Psoas muscle (tissue), 8 donors: ENCODE data around the gene ZNF227. TPM values are rescaled to one million over a fixed set of nuclear protein-coding genes. Genes with fewer than 3 reads are reported as not detected.

Experiments
- ATAC-seq, 4 donors: fragments of 200-7000 bp; cut with Tn5 transposase; one replicate each; pipeline ENCODE4 v1.9.1; 2020; ENCODE audit warnings: moderate library complexity in 3 of 4, mild to moderate bottlenecking in 2 of 4
- DNase-seq, 2 donors: peaks; one replicate each; pipeline ENCODE4 v3.0.0-alpha.2; 2020
- H3K27ac ChIP-seq: fragments of 200-600 bp; one replicate; pipeline ENCODE4 v1.8.0; 2022
- H3K27me3 ChIP-seq, 3 donors: fragments of 200-600 bp in 1 of 3; one replicate each; pipeline versions ENCODE4 v1.6.1 to v1.8.0; 2013 to 2022; ENCODE audit warnings: low read length in 2 of 3, mild to moderate bottlenecking in 2 of 3, moderate library complexity in 1 of 3; ENCODE audit not compliant: insufficient read depth in 3 of 3
- H3K36me3 ChIP-seq, 2 donors: fragments of 200-600 bp in 1 of 2; one replicate each; pipeline versions ENCODE4 v1.6.1 to v1.8.0; 2013 to 2022; ENCODE audit warnings: low read depth in 1 of 2, mild to moderate bottlenecking in 1 of 2, moderate library complexity in 1 of 2; ENCODE audit not compliant: insufficient read depth in 1 of 2
- H3K4me1 ChIP-seq: fragments of 200-600 bp; one replicate; pipeline ENCODE4 v1.8.0; 2022
- H3K4me3 ChIP-seq: fragments of 200-600 bp; one replicate; pipeline ENCODE4 v1.8.0; 2022; ENCODE audit warnings: mild to moderate bottlenecking
- H3K9me3 ChIP-seq: fragments of 200-600 bp; one replicate; pipeline ENCODE4 v1.8.0; 2022
- WGBS, 3 donors: extraction: QIAGEN DNeasy Blood & Tissue Kit; methylation state at CpG; one replicate each; pipeline versions ENCODE4 v1.1.6 to v1.1.7; 2013; 5-methylcytosine and 5-hydroxymethylcytosine counted together
- intact Hi-C, 2 donors: fragments of 100-400 bp; cut with DNase I; formaldehyde crosslinking; loops; one replicate each; pipeline versions ENCODE4 v1.11.0 to v1.14.2; 2022
- polyA plus RNA-seq, 3 donors: library from polyadenylated mRNA; stranded (reverse); fragments of 200-250 nt; gene quantifications; one replicate each; pipeline ENCODE4 v1.2.3, GENCODE V29; 2013
- total RNA-seq, 4 donors: library from RNA; stranded (reverse); fragmentation: NEBNext Ultra II Directional in 2 of 4; extraction: Animal tissue kit (Norgen Biotek cat#: 25700) in 2 of 4; gene quantifications; one replicate each; pipeline versions ENCODE4 v1.2.1 to v1.2.4, GENCODE V29; 2021 to 2023
- TF ChIP-seq, protein P1 (sequence below): fragments of 200-600 bp; IDR thresholded peaks from one replicate; pipeline ENCODE4 v1.8.0; 2022; ENCODE audit warnings: antibody characterized with exemption
- donor health status: healthy with polysubstance abuse.
- donor health status: DM: no; HTN: no; CAD: no; lungs with moderate emphysema.
- donor health status: Bipolar disorder and iron deficiency.
- donor health status: healthy.
- donor health status: DM: yes; HTN: yes; CAD: no.
- donor health status: DM: no; HTN: no; CAD: no.
- donor health status: DM: no; HTN: no; CAD: no.
- donor health status: DM: yes; HTN: yes; CAD: no.

Gene ZNF227
- total and polyA plus RNA-seq, 7 donors = 2.3 to 10.8 (median 9.8) TPM

DNA sequence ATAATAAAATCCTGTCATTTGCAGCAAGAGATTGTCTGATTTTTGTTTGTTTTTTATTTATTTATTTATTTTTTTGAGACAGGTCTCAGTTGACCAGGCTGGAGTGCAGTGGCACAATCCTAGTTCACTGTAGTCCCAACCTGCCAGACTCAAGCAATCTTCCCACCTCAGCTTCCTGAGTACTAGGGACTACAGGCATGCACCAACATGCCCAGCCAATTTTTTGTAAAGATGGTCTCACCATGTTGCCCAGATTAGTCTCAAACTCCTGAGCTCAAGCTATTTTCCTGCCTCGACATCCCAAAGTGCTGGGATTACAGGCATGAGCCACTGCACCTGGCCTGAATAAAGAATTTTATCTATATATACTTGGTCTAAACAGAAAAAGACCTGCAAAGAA is 65.0 kb downstream of the ZNF227 start:
- H3K36me3 ChIP-seq = peaks cover 8 to 10% of the 10 kb centered on the region in 2 donors

DNA sequence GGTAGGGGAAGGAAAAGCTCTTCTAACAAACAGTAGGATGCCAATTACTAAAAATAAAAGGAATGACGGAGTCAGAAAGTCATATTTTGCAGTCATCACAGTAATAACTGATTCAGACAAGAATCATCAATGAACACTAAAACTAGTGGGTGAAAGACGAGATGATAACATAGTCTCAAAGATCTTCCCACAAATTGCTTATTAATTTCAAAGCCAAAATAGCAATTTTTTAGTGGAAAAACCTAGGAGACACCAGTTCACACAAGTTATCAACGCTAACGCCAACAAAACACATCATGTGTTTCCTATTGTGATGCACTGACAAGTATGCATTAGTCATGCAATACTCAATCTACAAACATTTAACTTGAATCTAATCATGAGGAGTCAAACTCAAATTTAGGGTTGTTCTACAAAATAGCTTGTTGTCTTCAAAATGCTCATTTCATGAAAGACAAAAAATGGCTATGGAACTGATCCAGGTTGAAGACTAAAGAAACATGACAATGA is 65.9 kb downstream of the ZNF227 start:
- Histone ChIP-seq H3K36me3 (peaks cover 8 to 10% of the 10 kb centered on the region in 2 donors), H3K9me3 (peaks cover 84% of the 10 kb centered on the region)
- no peak for ATAC-seq

More for the DNA sequence above, 65.0 kb downstream of the ZNF227 start:
- TF ChIP-seq, protein P1, sequence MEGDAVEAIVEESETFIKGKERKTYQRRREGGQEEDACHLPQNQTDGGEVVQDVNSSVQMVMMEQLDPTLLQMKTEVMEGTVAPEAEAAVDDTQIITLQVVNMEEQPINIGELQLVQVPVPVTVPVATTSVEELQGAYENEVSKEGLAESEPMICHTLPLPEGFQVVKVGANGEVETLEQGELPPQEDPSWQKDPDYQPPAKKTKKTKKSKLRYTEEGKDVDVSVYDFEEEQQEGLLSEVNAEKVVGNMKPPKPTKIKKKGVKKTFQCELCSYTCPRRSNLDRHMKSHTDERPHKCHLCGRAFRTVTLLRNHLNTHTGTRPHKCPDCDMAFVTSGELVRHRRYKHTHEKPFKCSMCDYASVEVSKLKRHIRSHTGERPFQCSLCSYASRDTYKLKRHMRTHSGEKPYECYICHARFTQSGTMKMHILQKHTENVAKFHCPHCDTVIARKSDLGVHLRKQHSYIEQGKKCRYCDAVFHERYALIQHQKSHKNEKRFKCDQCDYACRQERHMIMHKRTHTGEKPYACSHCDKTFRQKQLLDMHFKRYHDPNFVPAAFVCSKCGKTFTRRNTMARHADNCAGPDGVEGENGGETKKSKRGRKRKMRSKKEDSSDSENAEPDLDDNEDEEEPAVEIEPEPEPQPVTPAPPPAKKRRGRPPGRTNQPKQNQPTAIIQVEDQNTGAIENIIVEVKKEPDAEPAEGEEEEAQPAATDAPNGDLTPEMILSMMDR = no peak
- H3K27ac ChIP-seq = no peak overlapping the region
- WGBS, 3 donors = 93 to 97% (median 97%) methylated on average over 1 of the region's 1 CpG
- ATAC-seq = no peak
- H3K4me1 ChIP-seq = no peaks in the 10 kb centered on the region
- H3K27me3 ChIP-seq = no peaks in the 10 kb centered on the region
- H3K9me3 ChIP-seq = peaks cover 75% of the 10 kb centered on the region
- no peak overlapping the region for H3K4me3 ChIP-seq
- intact Hi-C loops = no loop called here
- no peak for DNase-seq

DNA sequence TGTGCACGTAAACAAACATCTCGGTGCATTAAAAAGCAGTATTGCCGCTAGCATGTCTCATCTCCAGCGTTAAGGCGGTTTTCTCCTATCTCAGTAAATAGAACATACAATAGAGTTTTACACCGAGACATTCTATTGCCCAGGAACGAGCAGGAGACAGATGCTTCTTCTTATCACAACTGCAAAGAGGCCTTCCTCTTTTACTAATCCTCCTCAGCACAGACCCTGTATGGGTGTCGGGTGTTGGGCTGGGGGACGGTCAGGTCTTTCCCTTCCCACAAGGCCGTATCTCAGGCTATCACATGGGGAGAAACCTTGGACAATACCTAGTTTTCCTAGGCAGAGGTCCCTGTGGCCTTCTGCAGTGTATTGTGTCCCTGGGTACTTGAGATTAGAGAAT is 68.6 kb downstream of the ZNF227 start:
- no peak overlapping the region for H3K27ac ChIP-seq
- H3K27me3 ChIP-seq = no peaks in the 10 kb centered on the region
- ATAC-seq = no peak
- no peak overlapping the region for H3K4me3 ChIP-seq
- no peak for DNase-seq
- H3K4me1 ChIP-seq = no peaks in the 10 kb centered on the region
- TF ChIP-seq, protein P1 = no peak
- peaks cover 0 to 2% of the 10 kb centered on the region in 2 donors for H3K36me3 ChIP-seq
- peaks cover 88% of the 10 kb centered on the region for H3K9me3 ChIP-seq
- 89 to 96% (median 95%) methylated on average over 10 of the region's 10 CpGs for WGBS, 3 donors
- intact Hi-C loops = no loop called here

More for the DNA sequence above, 65.9 kb downstream of the ZNF227 start:
- Histone ChIP-seq H3K27ac (no peak overlapping the region), H3K4me1 (no peaks in the 10 kb centered on the region), H3K27me3 (no peaks in the 10 kb centered on the region), H3K4me3 (no peak overlapping the region)
- TF ChIP-seq, protein P1 = no peak
- WGBS, 3 donors = 93 to 94% (median 94%) methylated on average over 4 of the region's 4 CpGs
- intact Hi-C loops = no loop called here
- DNase-seq = no peak

DNA sequence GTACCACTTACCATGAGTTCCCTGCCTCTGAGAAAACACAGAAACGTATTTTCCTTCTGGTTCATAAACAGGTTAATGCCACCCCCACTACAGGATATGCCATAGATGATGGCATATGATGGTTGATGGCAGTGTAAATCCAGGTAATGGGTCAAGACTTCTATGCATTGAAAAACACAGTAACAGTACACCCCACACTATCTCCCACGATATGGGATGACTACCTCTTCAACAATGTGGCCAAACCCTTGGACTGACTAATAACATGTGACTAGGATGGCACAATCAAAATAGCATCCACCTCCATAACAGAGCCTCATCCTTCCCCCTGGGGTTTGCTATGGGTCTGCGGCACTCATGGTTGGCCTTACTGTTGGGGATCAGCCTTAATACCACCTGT is 70.5 kb downstream of the ZNF227 start:
- ATAC-seq = no peak

More for the DNA sequence above, 70.5 kb downstream of the ZNF227 start:
- Histone ChIP-seq H3K4me3 (no peak overlapping the region), H3K27ac (no peak overlapping the region), H3K9me3 (peaks cover 80% of the 10 kb centered on the region), H3K27me3 (no peaks in the 10 kb centered on the region), H3K4me1 (no peaks in the 10 kb centered on the region), H3K36me3 (peaks cover 10 to 19% of the 10 kb centered on the region in 2 donors)
- no peak for DNase-seq
- WGBS, 3 donors = 89 to 95% (median 94%) methylated on average over 3 of the region's 3 CpGs
- TF ChIP-seq, protein P1 = no peak
- intact Hi-C loops = no loop called here
